GM19324 (cell line): ENCODE results near the gene DNAJC28.

Experiments used
- ATAC-seq: cut with Tn5 transposase; IDR thresholded peaks from one replicate; pipeline ENCODE4 v1.9.1; 2021; ENCODE audit warnings: mild to moderate bottlenecking, moderate library complexity; ENCODE audit not compliant: unreplicated experiment, low FRiP score

Gene DNAJC28

DNA sequence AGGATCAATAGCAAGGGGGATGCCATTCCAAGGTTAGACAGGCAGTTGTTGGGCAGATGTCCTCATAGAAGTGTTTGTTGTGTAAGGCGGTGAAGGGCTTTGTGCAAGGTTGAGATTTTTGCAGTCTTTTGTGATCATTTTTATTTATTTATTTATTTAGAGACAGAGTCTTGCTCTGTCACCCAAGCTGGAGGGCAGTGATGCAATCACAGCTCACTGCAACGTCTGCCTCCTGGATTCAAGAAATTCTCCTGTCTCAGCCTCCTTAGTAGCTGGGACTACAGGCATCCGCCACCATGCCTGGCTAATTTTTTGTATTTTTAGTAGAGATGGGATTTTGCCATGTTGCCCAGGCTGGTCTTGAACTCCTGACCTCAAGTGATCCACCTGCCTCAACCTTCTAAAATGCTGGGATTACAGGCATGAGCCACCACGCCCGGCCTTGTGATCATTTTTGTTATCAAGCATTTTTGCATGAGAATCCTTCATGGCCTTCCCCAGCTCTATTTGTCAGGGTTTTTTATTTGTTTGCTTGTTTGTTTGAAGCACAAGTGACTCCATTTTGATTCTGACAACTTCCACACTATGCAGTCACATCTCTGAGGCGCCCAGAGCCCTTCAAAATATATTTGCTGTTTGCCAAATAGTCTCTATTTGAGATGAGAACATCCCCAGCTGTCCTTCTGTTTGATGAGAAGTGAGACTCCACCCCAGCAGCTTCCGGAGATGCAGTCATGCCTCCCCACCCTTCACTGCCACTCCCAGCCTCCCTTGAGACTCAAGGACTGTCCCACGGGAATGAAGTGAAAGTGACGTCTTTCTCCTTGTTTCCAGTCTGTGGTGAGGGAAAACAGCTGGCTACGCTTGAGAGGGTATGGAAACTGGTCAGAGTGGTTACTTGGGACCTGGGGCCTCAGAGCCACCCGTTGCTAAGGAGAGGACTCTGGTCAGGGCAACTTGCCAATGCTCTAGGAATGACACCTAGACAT lies 49.7 kb downstream of the DNAJC28 start:
- no peak for ATAC-seq
